Fibroblast of lung (primary cell): ENCODE results near the gene GCLC. TPM values are rescaled to one million over a fixed set of nuclear protein-coding genes. Genes with fewer than 3 reads are reported as not detected.

Source experiments
- DNase-seq, 2 donors: peaks; one replicate each; pipeline versions ENCODE4 v3.0.0 to v3.0.0-alpha.2; 2010; ENCODE audit warnings: low read depth in 2 of 2
- H2AFZ ChIP-seq: 2 replicates; pipeline ENCODE4 v1.5.1; 2012; ENCODE audit warnings: low read length, control low read depth, inconsistent platforms
- H3K27ac ChIP-seq: 2 replicates; pipeline ENCODE4 v1.5.1; 2011; ENCODE audit warnings: low read length, control low read depth; ENCODE audit not compliant: insufficient read depth
- H3K27me3 ChIP-seq: 2 replicates; pipeline ENCODE4 v1.5.1; 2011; ENCODE audit warnings: mild to moderate bottlenecking, low read length; ENCODE audit not compliant: control insufficient read depth, insufficient read depth
- H3K36me3 ChIP-seq: 2 replicates; pipeline ENCODE4 v1.5.1; 2011; ENCODE audit warnings: low read length; ENCODE audit not compliant: control insufficient read depth, insufficient read depth
- H3K4me1 ChIP-seq: 2 replicates; pipeline ENCODE4 v1.5.1; 2011; ENCODE audit warnings: low read length; ENCODE audit not compliant: control insufficient read depth, insufficient read depth; ENCODE audit errors: extremely low read depth
- H3K4me2 ChIP-seq: 2 replicates; pipeline ENCODE4 v1.5.1; 2011; ENCODE audit warnings: low read length, control low read depth; ENCODE audit not compliant: insufficient read depth; ENCODE audit errors: extremely low read depth
- H3K4me3 ChIP-seq, 4 experiments: fragments of 200-600 bp in 1 of 4; sonication (generic) in 1 of 4; replicated peaks in 1 of 4; 2 replicates each; pipeline ENCODE4 v1.5.1; 2011 to 2016; ENCODE audit warnings: low read length in 4 of 4, low read depth in 3 of 4, mild to moderate bottlenecking in 3 of 4, control low read depth in 2 of 4, inconsistent platforms in 1 of 4, mixed read lengths in 1 of 4; ENCODE audit not compliant: insufficient read depth in 1 of 4; ENCODE audit errors: control extremely low read depth in 1 of 4
- H3K79me2 ChIP-seq: 2 replicates; pipeline ENCODE4 v1.5.1; 2012; ENCODE audit warnings: mild to moderate bottlenecking, low read length, inconsistent platforms; ENCODE audit not compliant: control insufficient read depth, insufficient read depth
- H3K9ac ChIP-seq: 2 replicates; pipeline ENCODE4 v1.5.1; 2011; ENCODE audit warnings: mild to moderate bottlenecking, low read length, control low read depth; ENCODE audit not compliant: insufficient read depth
- H3K9me3 ChIP-seq: 2 replicates; pipeline ENCODE4 v1.5.1; 2012; ENCODE audit warnings: low read depth, low read length; ENCODE audit not compliant: control insufficient read depth, insufficient read depth
- H4K20me1 ChIP-seq: 2 replicates; pipeline ENCODE4 v1.5.1; 2011; ENCODE audit warnings: low read length; ENCODE audit not compliant: control insufficient read depth, insufficient read depth; ENCODE audit errors: extremely low read depth
- EZH2 ChIP-seq: IDR thresholded peaks from 2 replicates; pipeline ENCODE4 v1.5.1; 2012; ENCODE audit warnings: low read length, control low read depth, mild to moderate bottlenecking; ENCODE audit errors: missing control alignments
- polyA plus RNA-seq, 2 donors: library from polyadenylated mRNA; depleted of rRNA in 1 of 2; stranded (reverse) in 1 of 2; unstranded in 1 of 2; fragments of >200 nt; gene quantifications; 2 replicates each; pipeline ENCODE4 v1.2.1, GENCODE V29; 2011 to 2012; ENCODE audit warnings: missing spikeins in 1 of 2
- total RNA-seq: library from RNA; depleted of rRNA; stranded (reverse); fragments of >200 nt; gene quantifications from 2 replicates; pipeline ENCODE4 v1.2.1, GENCODE V29; 2014
- TF ChIP-seq, protein P1 (sequence below), 2 donors: IDR thresholded peaks in 1 of 2; conservative IDR thresholded peaks in 1 of 2; 1 replicate in 1 of 2; 2 replicates in 1 of 2; pipeline ENCODE4 v1.5.1; 2011 to 2012; ENCODE audit warnings: low read length in 2 of 2, control low read depth in 1 of 2, inconsistent platforms in 1 of 2, low read depth in 1 of 2, mild to moderate bottlenecking in 1 of 2

The GCLC gene
- total and polyA plus RNA-seq, 2 donors (not counting 1 experiment from before 2014, with no cell fraction given) = 16.0 to 31.4 TPM

DNA sequence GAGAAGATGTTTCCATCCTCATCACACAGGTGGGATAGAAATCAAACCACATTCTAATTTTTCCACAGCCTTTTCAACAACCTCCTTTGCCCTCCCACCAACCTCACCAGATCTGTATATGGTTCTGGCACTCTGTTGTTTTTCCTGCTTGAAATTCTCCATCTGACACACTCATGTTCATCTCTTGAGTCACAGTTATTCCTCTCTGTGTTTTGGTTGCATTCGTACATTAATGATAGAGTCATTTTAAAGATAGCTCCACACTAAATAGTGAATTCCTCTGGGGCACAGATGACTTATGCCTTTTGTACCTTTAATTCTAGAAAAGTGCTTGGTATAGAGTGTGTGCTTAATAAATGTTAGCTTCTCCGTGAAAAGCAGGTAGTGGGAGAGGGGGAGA lies 1.4 kb upstream of the GCLC start:
- no peak overlapping the region for H3K27ac ChIP-seq
- TF ChIP-seq EZH2 = no peak
- TF ChIP-seq, protein P1, sequence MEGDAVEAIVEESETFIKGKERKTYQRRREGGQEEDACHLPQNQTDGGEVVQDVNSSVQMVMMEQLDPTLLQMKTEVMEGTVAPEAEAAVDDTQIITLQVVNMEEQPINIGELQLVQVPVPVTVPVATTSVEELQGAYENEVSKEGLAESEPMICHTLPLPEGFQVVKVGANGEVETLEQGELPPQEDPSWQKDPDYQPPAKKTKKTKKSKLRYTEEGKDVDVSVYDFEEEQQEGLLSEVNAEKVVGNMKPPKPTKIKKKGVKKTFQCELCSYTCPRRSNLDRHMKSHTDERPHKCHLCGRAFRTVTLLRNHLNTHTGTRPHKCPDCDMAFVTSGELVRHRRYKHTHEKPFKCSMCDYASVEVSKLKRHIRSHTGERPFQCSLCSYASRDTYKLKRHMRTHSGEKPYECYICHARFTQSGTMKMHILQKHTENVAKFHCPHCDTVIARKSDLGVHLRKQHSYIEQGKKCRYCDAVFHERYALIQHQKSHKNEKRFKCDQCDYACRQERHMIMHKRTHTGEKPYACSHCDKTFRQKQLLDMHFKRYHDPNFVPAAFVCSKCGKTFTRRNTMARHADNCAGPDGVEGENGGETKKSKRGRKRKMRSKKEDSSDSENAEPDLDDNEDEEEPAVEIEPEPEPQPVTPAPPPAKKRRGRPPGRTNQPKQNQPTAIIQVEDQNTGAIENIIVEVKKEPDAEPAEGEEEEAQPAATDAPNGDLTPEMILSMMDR (conservative IDR thresholded peaks at IDR 0.05 in 1 of 2, IDR thresholded peaks at IDR 0.05 in 1 of 2; ENCODE audit: low read depth in 1 of 2, low read length in 2 of 2) = no peak
- no peaks in the 10 kb centered on the region for H3K27me3 ChIP-seq
- peaks cover 2% of the 10 kb centered on the region for H3K4me1 ChIP-seq
- no peaks in the 10 kb centered on the region for H3K9me3 ChIP-seq
- peaks cover 4% of the 10 kb centered on the region for H3K79me2 ChIP-seq
- H4K20me1 ChIP-seq = no peaks in the 10 kb centered on the region
- no peaks in the 10 kb centered on the region for H3K36me3 ChIP-seq
- H2AFZ ChIP-seq = no peak overlapping the region
- no peak overlapping the region for H3K4me2 ChIP-seq
- peak in 1 of 2 donors; percentile 41 for DNase-seq
- no peak overlapping the region for H3K9ac ChIP-seq
- no peak overlapping the region for H3K4me3 ChIP-seq

DNA sequence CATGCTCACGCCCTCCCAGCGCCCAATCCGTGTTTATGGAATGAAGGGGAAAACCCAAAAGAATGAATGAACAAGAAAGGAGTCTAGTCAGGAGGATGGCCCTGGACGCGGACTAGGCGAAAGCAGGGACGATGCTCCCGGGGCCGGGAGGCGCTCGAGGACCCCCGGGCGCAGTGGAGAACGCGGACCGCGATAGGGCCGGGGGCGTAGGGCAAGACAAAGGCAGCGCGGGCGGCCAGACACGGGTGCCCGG lies 758 bp downstream of the GCLC start:
- H3K9me3 ChIP-seq = no peaks in the 10 kb centered on the region
- peak overlapping the region; percentile 70 for H2AFZ ChIP-seq
- H3K36me3 ChIP-seq = no peaks in the 10 kb centered on the region
- TF ChIP-seq, protein P1 (conservative IDR thresholded peaks at IDR 0.05 in 1 of 2, IDR thresholded peaks at IDR 0.05 in 1 of 2; ENCODE audit: low read depth in 1 of 2, low read length in 2 of 2) = no peak
- no peak for TF ChIP-seq EZH2
- H4K20me1 ChIP-seq = no peaks in the 10 kb centered on the region
- no peak for DNase-seq
- H3K9ac ChIP-seq = peak overlapping the region; percentile 61
- peaks cover 6% of the 10 kb centered on the region for H3K79me2 ChIP-seq
- peak overlapping the region; percentile 74 for H3K27ac ChIP-seq
- no peaks in the 10 kb centered on the region for H3K27me3 ChIP-seq
- H3K4me2 ChIP-seq = peak overlapping the region; percentile 88
- peak overlapping the region; percentile 70 to 97 (median 72) for H3K4me3 ChIP-seq
- peaks cover 2% of the 10 kb centered on the region for H3K4me1 ChIP-seq

DNA sequence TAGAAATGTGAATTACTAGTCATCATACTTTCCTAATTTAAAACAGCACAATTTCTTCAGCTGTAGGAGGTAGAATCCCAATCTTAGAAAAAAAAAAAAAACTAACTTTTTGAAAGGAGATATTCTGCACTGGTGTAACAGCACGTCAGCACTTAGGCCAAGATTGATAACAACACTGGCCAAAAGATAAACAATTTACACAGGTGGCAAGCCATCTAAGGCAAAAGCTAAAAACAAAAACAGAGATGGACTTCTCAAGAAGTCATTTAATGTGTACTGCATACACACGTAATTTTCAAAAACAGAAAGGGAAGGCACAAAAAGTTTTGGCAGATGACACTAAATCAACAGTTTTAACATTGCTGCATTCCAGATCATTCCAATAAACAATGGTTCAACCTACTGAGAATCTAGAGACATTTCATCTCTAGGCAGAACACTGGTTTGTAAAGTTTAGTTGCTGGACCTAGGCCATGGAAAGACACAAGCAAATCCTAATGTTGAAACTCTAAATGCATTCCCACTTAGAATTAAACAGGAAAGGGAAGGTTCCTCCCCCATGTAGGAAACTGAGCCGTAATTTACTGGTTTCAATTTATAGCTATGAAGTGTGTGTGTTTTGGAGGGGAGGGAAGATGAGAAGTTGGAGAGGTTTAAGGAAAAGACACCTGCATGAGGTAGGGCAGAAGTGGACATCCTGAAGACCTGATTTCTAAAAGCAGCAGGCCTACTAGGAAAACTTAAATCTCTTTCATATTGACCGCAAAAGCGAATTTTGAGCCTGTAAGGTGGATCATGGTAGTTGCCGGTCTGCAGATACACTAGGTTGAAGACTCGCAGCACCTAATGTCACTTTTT lies 1.3 kb downstream of the GCLC start:
- Histone ChIP-seq H3K79me2 (peaks cover 6% of the 10 kb centered on the region), H3K4me3 (peak overlapping the region; percentile 70 to 97 (median 72)), H2AFZ (peak overlapping the region; percentile 70), H3K36me3 (no peaks in the 10 kb centered on the region), H3K9me3 (no peaks in the 10 kb centered on the region), H3K4me1 (peaks cover 2% of the 10 kb centered on the region), H3K27me3 (no peaks in the 10 kb centered on the region), H4K20me1 (no peaks in the 10 kb centered on the region), H3K4me2 (peak overlapping the region; percentile 88), H3K27ac (peak overlapping the region; percentile 74), H3K9ac (peak overlapping the region; percentile 61)
- TF ChIP-seq, protein P1 (conservative IDR thresholded peaks at IDR 0.05 in 1 of 2, IDR thresholded peaks at IDR 0.05 in 1 of 2; ENCODE audit: low read depth in 1 of 2, low read length in 2 of 2) = no peak
- no peak for TF ChIP-seq EZH2
- peak; percentile 38 to 58 for DNase-seq
